K562 (cell line): ENCODE data around the gene SLC35E1.

Experiments used
- CBX1 ChIP-seq: sonication (generic); IDR thresholded peaks from 2 replicates; pipeline ENCODE4 v1.6.1; 2016; ENCODE audit warnings: antibody characterized with exemption, low read depth, mild to moderate bottlenecking
- CHD4 ChIP-seq: fragments of 200-600 bp; sonication (generic); IDR thresholded peaks from 3 replicates; pipeline ENCODE4 v1.6.1; 2012; ENCODE audit warnings: low read depth, mild to moderate bottlenecking, mixed read lengths, low read length, inconsistent platforms; ENCODE audit not compliant: insufficient read depth, insufficient replicate concordance, poor library complexity, severe bottlenecking
- CREBBP ChIP-seq: IDR thresholded peaks from one replicate; pipeline ENCODE4 v1.6.1; 2012; ENCODE audit warnings: low read depth, mild to moderate bottlenecking, control low read depth, inconsistent platforms, low read length
- CTCF ChIP-seq, 3 experiments: IDR thresholded peaks in 2 of 3; conservative IDR thresholded peaks in 1 of 3; 2 replicates each; pipeline ENCODE4 v1.5.1; 2011 to 2012; ENCODE audit warnings: low read length in 3 of 3, mild to moderate bottlenecking in 3 of 3, control low read depth in 2 of 3, improper control_type of control experiment in 1 of 3, inconsistent platforms in 1 of 3, low read depth in 1 of 3, mixed read lengths in 1 of 3, moderate library complexity in 1 of 3; ENCODE audit not compliant: insufficient read depth in 2 of 3
- MCM3 ChIP-seq: fragments of 450-650 bp; IDR thresholded peaks from 2 replicates; pipeline ENCODE4 v1.6.1; 2016
- POLR2A ChIP-seq: fragments of 450-650 bp; conservative IDR thresholded peaks from 2 replicates; pipeline ENCODE4 v1.6.1; 2016

- TF ChIP-seq MCM3 (no peak), CTCF (IDR thresholded peaks at IDR 0.05 in 2 of 3, conservative IDR thresholded peaks at IDR 0.05 in 1 of 3; ENCODE audit: insufficient read depth in 2 of 3, low read depth in 1 of 3, low read length in 3 of 3) (no peak), CREBBP (no peak), CHD4 (no peak), CBX1 (no peak), POLR2A (no peak)
Measured at GRCh38 chr19:16540948-16541347, 31.3 kb downstream of the SLC35E1 start.
